ENCODE data around the gene TGIF2.

Gene TGIF2

DNA sequence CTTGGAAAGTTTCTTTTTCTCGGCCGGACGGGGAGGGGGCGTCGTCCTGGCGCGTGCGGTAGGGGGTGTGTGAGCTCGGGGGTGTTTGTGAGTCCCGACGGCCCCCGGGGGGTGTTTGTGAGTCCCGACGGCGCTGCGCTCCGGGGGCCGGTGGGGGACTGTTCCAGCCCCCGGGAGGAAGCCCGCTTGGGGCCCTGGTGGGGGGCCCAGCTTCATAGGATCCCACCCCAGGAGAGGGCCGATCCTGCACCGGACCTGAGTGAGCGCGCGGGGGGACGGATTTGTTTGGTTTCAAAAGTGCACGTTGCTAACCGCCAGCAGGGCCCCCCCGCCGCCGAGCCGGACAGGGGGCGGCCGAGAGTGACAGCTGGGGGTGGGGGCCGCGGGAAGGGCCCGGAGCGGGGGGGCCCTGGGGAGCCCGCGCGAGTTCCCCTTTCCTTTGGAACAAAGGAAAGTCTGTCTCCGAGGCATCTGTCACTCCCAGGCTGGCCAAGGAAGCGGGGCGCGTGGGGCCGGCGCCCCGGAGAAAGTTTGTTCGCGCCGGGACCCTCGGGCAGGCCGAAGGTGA, 485 bp downstream of the TGIF2 start:
- H3F3A ChIP-seq (ENCODE audit: insufficient read depth, low read length): peaks cover 5% of the 10 kb centered on the region; the same call in 1 of the 2 replicates
- peak overlapping the region; percentile 77 for H3K4me3 ChIP-seq (ENCODE audit: low read depth, low read length, poor library complexity, severe bottlenecking)
- TF ChIP-seq EZH2 (IDR thresholded peaks at IDR 0.05; ENCODE audit: borderline replicate concordance, low read length): no peak
- TF ChIP-seq, protein P1, sequence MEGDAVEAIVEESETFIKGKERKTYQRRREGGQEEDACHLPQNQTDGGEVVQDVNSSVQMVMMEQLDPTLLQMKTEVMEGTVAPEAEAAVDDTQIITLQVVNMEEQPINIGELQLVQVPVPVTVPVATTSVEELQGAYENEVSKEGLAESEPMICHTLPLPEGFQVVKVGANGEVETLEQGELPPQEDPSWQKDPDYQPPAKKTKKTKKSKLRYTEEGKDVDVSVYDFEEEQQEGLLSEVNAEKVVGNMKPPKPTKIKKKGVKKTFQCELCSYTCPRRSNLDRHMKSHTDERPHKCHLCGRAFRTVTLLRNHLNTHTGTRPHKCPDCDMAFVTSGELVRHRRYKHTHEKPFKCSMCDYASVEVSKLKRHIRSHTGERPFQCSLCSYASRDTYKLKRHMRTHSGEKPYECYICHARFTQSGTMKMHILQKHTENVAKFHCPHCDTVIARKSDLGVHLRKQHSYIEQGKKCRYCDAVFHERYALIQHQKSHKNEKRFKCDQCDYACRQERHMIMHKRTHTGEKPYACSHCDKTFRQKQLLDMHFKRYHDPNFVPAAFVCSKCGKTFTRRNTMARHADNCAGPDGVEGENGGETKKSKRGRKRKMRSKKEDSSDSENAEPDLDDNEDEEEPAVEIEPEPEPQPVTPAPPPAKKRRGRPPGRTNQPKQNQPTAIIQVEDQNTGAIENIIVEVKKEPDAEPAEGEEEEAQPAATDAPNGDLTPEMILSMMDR (IDR thresholded peaks at IDR 0.05; ENCODE audit: low read length): no peak
- no peaks in the 10 kb centered on the region for H3K9me3 ChIP-seq (ENCODE audit: low read length)
- no peaks in the 10 kb centered on the region for H3K27me3 ChIP-seq (ENCODE audit: insufficient read depth, low read length)
- H3K9ac ChIP-seq (ENCODE audit: low read length): peak overlapping the region; percentile 93
- peak overlapping the region; percentile 34 for H3K27ac ChIP-seq (ENCODE audit: low read depth, low read length, poor library complexity, severe bottlenecking)
- H3K4me1 ChIP-seq (ENCODE audit: insufficient read depth, low read length, severe bottlenecking): peaks cover 23% of the 10 kb centered on the region
- H3K79me2 ChIP-seq (ENCODE audit: insufficient read depth, low read length): peaks cover 27% of the 10 kb centered on the region
- no peaks in the 10 kb centered on the region for H4K20me1 ChIP-seq (ENCODE audit: insufficient read depth, low read length)
- H3K36me3 ChIP-seq (ENCODE audit: insufficient read depth, low read length): peaks cover 18% of the 10 kb centered on the region
- H3K9me2 ChIP-seq (ENCODE audit: low read depth, low read length): no peaks in the 10 kb centered on the region
- peak overlapping the region; percentile 71 for H3K4me2 ChIP-seq (ENCODE audit: low read length)
- H2AFZ ChIP-seq (ENCODE audit: low read length): no peak overlapping the region

- Histone ChIP-seq H3K9me2 (ENCODE audit: low read depth, low read length) (no peaks in the 10 kb centered on the region), H3F3A (ENCODE audit: insufficient read depth, low read length) (peaks cover 5% of the 10 kb centered on the region; the same call in 1 of the 2 replicates), H3K79me2 (ENCODE audit: insufficient read depth, low read length) (peaks cover 27% of the 10 kb centered on the region)
Measured at GRCh38 chr20:36574366-36575135, 1.2 kb downstream of the TGIF2 start.

GRCh38 chr20:36576081-36576445, 2.7 kb downstream of the TGIF2 start:
- Histone ChIP-seq H3K79me2 (ENCODE audit: insufficient read depth, low read length) (peaks cover 27% of the 10 kb centered on the region), H3K9me3 (ENCODE audit: low read length) (no peaks in the 10 kb centered on the region), H3K36me3 (ENCODE audit: insufficient read depth, low read length) (peaks cover 39% of the 10 kb centered on the region), H4K20me1 (ENCODE audit: insufficient read depth, low read length) (no peaks in the 10 kb centered on the region), H2AFZ (ENCODE audit: low read length) (no peak overlapping the region), H3K9me2 (ENCODE audit: low read depth, low read length) (no peaks in the 10 kb centered on the region), H3K4me2 (ENCODE audit: low read length) (no peak overlapping the region), H3F3A (ENCODE audit: insufficient read depth, low read length) (peaks cover 5% of the 10 kb centered on the region; the same call in 1 of the 2 replicates), H3K27me3 (ENCODE audit: insufficient read depth, low read length) (no peaks in the 10 kb centered on the region), H3K4me1 (ENCODE audit: insufficient read depth, low read length, severe bottlenecking) (peaks cover 23% of the 10 kb centered on the region), H3K27ac (ENCODE audit: low read depth, low read length, poor library complexity, severe bottlenecking) (no peak overlapping the region), H3K4me3 (ENCODE audit: low read depth, low read length, poor library complexity, severe bottlenecking) (no peak overlapping the region), H3K9ac (ENCODE audit: low read length) (no peak overlapping the region)
- no peak for TF ChIP-seq EZH2 (IDR thresholded peaks at IDR 0.05; ENCODE audit: borderline replicate concordance, low read length)
- TF ChIP-seq, protein P1 (IDR thresholded peaks at IDR 0.05; ENCODE audit: low read length): no peak

More at GRCh38 chr20:36574366-36575135, 1.2 kb downstream of the TGIF2 start:
- peak overlapping the region; percentile 93 for H3K9ac ChIP-seq (ENCODE audit: low read length)
- peaks cover 23% of the 10 kb centered on the region for H3K4me1 ChIP-seq (ENCODE audit: insufficient read depth, low read length, severe bottlenecking)
- H3K27ac ChIP-seq (ENCODE audit: low read depth, low read length, poor library complexity, severe bottlenecking): peak overlapping the region; percentile 34
- TF ChIP-seq, protein P1 (IDR thresholded peaks at IDR 0.05; ENCODE audit: low read length): no peak
- TF ChIP-seq EZH2 (IDR thresholded peaks at IDR 0.05; ENCODE audit: borderline replicate concordance, low read length): no peak
- no peaks in the 10 kb centered on the region for H3K27me3 ChIP-seq (ENCODE audit: insufficient read depth, low read length)
- H3K36me3 ChIP-seq (ENCODE audit: insufficient read depth, low read length): peaks cover 25% of the 10 kb centered on the region
- H3K4me2 ChIP-seq (ENCODE audit: low read length): peak overlapping the region; percentile 71
- peak overlapping the region; percentile 77 for H3K4me3 ChIP-seq (ENCODE audit: low read depth, low read length, poor library complexity, severe bottlenecking)
- H4K20me1 ChIP-seq (ENCODE audit: insufficient read depth, low read length): no peaks in the 10 kb centered on the region
- no peak overlapping the region for H2AFZ ChIP-seq (ENCODE audit: low read length)
- no peaks in the 10 kb centered on the region for H3K9me3 ChIP-seq (ENCODE audit: low read length)
